Colonic mucosa (tissue), 4 donors: Measurements from ENCODE around the gene GMDS. TPM values are rescaled to one million over a fixed set of nuclear protein-coding genes. Genes with fewer than 3 reads are reported as not detected.

Experiments used
- DNase-seq: peaks from one replicate; pipeline ENCODE4 v3.0.0-alpha.2; 2020
- H3K27ac ChIP-seq: fragments of 200-600 bp; one replicate; pipeline ENCODE4 v1.8.0; 2021
- H3K27me3 ChIP-seq: fragments of 200-600 bp; one replicate; pipeline ENCODE4 v1.8.0; 2021
- H3K36me3 ChIP-seq: fragments of 200-600 bp; one replicate; pipeline ENCODE4 v1.8.0; 2021
- H3K4me1 ChIP-seq: fragments of 200-600 bp; one replicate; pipeline ENCODE4 v1.8.0; 2021; ENCODE audit warnings: mild to moderate bottlenecking
- H3K4me3 ChIP-seq: fragments of 200-600 bp; one replicate; pipeline ENCODE4 v1.8.0; 2021
- H3K9ac ChIP-seq, 2 donors: one replicate each; pipeline ENCODE4 v1.7.0; 2013; ENCODE audit warnings: control low read depth in 2 of 2, low read depth in 2 of 2, low read length in 2 of 2
- H3K9me3 ChIP-seq: fragments of 200-600 bp; one replicate; pipeline ENCODE4 v1.8.0; 2021
- intact Hi-C: fragments of 100-400 bp; cut with DNase I; formaldehyde crosslinking; loops from one replicate; pipeline ENCODE4 v1.14.1; 2022
- total RNA-seq, 2 donors: library from RNA; stranded (reverse); fragmentation: NEBNext Ultra II Directional in 1 of 2; extraction: Animal tissue kit (Norgen Biotek cat#: 25700) in 1 of 2; gene quantifications; one replicate each; pipeline ENCODE4 v1.2.1, GENCODE V29; 2021
- TF ChIP-seq, protein P1 (sequence below): fragments of 200-600 bp; IDR thresholded peaks from one replicate; pipeline ENCODE4 v1.8.0; 2022; ENCODE audit warnings: antibody characterized with exemption, mild to moderate bottlenecking
- donor health status: healthy.
- donor health status: DM: no; HTN: no; CAD: no.
- donor health status: DM: no; HTN: no; CAD: no.

The GMDS gene
- total RNA-seq, 2 donors from 2014 or later, result 247 to 272 TPM

DNA sequence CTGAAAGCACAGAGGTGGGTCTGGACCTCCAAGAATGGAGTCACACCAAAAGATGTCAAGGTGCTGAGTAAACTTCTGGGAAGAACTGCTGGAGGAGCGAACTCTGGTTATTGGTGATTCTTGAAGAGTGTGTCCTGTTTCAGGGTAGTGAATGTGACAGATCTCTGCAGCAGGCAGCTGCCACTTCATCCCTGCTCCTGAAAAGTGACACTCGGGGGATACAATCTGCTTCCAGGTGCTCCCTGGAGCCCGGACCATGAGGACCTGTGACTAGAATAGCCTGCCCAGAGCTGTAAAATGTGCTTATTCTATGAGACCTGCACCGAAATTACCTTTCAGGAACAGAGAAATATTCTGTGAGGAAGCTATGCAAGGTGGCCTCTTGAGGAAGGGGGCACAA, 444.6 kb downstream of the GMDS start:
- DNase-seq, result no peak
- intact Hi-C loops, result no loop called here
- H3K4me1 ChIP-seq, result no peaks in the 10 kb centered on the region

DNA sequence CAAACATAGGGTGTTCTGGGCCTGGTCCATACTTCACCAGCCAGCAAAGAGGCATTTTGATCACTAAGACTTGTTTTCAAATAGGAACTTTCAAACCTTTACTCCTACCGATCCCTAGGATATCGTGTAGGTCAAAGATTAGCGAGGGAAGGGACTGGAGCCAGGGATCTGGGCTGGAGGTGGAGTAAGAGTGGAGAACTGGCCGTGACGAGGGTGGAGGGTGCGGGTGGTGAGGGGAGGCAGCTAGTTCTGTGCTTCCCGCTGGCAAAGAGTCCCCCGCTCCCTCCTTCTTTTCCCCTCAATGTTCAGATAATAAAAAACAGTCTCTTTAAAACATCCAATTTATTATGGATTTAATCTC, 446.5 kb downstream of the GMDS start:
- DNase-seq, result no peak
- Histone ChIP-seq H3K4me3 (no peak overlapping the region), H3K36me3 (no peaks in the 10 kb centered on the region), H3K27ac (no peak overlapping the region), H3K4me1 (no peaks in the 10 kb centered on the region), H3K27me3 (no peaks in the 10 kb centered on the region), H3K9ac (no peak overlapping the region), H3K9me3 (no peaks in the 10 kb centered on the region)
- intact Hi-C loops, result no loop called here
- TF ChIP-seq, protein P1, sequence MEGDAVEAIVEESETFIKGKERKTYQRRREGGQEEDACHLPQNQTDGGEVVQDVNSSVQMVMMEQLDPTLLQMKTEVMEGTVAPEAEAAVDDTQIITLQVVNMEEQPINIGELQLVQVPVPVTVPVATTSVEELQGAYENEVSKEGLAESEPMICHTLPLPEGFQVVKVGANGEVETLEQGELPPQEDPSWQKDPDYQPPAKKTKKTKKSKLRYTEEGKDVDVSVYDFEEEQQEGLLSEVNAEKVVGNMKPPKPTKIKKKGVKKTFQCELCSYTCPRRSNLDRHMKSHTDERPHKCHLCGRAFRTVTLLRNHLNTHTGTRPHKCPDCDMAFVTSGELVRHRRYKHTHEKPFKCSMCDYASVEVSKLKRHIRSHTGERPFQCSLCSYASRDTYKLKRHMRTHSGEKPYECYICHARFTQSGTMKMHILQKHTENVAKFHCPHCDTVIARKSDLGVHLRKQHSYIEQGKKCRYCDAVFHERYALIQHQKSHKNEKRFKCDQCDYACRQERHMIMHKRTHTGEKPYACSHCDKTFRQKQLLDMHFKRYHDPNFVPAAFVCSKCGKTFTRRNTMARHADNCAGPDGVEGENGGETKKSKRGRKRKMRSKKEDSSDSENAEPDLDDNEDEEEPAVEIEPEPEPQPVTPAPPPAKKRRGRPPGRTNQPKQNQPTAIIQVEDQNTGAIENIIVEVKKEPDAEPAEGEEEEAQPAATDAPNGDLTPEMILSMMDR, result no peak

More for the DNA sequence above, 444.6 kb downstream of the GMDS start:
- no peak overlapping the region for H3K4me3 ChIP-seq
- no peak overlapping the region for H3K27ac ChIP-seq
- no peaks in the 10 kb centered on the region for H3K36me3 ChIP-seq
- no peak overlapping the region for H3K9ac ChIP-seq
- TF ChIP-seq, protein P1, result no peak
- no peaks in the 10 kb centered on the region for H3K27me3 ChIP-seq
- H3K9me3 ChIP-seq, result no peaks in the 10 kb centered on the region

DNA sequence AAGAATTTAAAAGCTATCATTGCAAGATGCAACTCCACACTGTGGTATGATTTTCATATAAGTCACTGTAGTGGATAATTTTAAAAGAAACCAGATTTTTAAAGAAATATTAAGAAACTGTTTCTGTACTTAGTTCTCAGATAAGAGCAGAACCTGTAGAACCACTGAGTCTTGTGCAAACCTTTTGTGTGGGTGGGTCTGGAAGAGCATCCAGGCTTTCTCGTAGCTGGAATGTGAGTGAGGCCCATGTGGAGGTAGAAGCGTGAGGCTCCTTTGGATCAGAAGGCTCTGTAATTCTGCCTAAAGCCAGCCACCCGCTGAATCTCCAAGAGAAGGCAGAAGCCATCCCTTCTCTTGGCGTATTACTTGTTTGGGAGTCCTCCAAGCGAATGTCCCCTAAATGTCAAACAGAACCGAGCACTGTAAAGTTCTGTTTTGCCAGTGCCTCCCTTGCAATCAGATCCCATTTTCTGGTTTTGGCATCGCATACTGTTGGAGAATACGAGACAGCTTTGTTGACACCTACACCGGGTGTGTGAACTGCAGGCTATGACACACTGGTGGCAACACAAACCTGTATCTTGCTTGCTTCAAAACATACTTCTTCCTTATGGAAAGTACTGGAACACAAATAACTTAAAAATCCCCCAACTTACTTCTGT, 447.0 kb downstream of the GMDS start:
- Histone ChIP-seq H3K27ac (no peak overlapping the region), H3K27me3 (no peaks in the 10 kb centered on the region), H3K4me3 (no peak overlapping the region), H3K9me3 (no peaks in the 10 kb centered on the region), H3K4me1 (no peaks in the 10 kb centered on the region), H3K9ac (no peak overlapping the region), H3K36me3 (no peaks in the 10 kb centered on the region)
- no peak for DNase-seq
- TF ChIP-seq, protein P1, result no peak
- intact Hi-C loops, result no loop called here

DNA sequence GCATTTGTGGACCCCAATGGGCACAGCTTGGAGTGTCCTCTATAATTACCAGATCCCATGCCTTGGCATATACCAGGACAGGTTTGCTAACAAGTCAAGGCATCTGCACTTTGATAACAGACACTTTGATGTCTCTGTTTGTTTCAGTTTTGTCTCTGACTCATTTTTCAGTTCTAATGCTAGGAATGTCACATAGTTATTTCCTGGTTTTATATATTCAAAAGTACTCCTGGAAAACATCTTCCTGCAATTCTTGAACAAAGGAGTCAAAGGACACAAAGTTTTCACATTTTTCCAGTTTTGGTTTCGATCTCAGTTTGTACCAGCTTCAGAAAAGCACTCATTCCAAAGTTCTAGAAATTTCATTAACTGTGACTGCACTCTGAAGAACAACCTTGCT, 447.6 kb downstream of the GMDS start:
- no peak overlapping the region for H3K9ac ChIP-seq
- no peaks in the 10 kb centered on the region for H3K9me3 ChIP-seq
- TF ChIP-seq, protein P1, result no peak
- no peaks in the 10 kb centered on the region for H3K36me3 ChIP-seq
- no peak overlapping the region for H3K27ac ChIP-seq
- no peak for DNase-seq
- intact Hi-C loops, result no loop called here
- no peaks in the 10 kb centered on the region for H3K27me3 ChIP-seq
- H3K4me3 ChIP-seq, result no peak overlapping the region
- no peaks in the 10 kb centered on the region for H3K4me1 ChIP-seq

DNA sequence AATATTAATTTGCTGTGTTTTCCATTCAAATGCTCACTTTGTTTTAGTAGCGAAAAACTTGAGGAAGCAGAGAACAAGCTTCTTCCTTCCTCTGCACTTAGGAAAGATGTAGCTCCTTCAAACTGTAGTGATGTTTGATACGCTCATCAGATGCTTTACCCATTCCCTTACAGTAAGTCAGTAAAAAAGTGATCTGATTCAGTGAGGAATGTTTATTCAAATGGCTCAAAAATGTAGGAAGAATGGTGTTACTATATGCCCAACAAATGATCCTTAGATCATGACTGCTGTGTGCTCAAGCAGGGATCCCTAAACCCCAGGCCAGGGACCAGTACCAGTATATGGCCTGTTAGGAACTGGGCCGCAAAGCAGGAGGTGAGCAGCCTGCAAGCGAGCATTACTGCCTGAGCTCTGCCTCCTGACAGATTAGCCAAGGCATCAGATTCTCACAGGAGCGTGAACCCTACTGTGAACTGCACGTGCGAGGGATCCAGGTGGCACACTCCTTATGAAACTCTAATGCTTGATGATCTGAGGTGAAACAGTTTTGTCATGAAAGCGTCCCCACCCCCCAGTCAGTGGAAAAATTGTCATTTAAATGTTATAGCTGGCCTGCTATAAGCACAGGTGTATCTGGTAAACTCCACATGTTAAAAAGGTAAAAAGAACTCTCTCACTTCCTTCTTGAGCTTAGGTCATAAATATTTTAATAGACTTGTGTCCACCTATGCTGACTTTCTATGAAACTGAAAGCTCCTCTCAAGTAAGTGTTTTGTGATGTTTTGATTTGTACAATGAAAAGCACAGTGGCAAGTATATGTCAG, 448.5 kb downstream of the GMDS start:
- TF ChIP-seq, protein P1, result no peak
- no peaks in the 10 kb centered on the region for H3K4me1 ChIP-seq
- no peak overlapping the region for H3K9ac ChIP-seq
- no peaks in the 10 kb centered on the region for H3K27me3 ChIP-seq
- intact Hi-C loops, result no loop called here
- no peaks in the 10 kb centered on the region for H3K9me3 ChIP-seq
- no peak overlapping the region for H3K4me3 ChIP-seq
- no peaks in the 10 kb centered on the region for H3K36me3 ChIP-seq
- no peak for DNase-seq
- H3K27ac ChIP-seq, result no peak overlapping the region
